Measurements from ENCODE around the gene MUC5B.

MUC5B gene

DNA sequence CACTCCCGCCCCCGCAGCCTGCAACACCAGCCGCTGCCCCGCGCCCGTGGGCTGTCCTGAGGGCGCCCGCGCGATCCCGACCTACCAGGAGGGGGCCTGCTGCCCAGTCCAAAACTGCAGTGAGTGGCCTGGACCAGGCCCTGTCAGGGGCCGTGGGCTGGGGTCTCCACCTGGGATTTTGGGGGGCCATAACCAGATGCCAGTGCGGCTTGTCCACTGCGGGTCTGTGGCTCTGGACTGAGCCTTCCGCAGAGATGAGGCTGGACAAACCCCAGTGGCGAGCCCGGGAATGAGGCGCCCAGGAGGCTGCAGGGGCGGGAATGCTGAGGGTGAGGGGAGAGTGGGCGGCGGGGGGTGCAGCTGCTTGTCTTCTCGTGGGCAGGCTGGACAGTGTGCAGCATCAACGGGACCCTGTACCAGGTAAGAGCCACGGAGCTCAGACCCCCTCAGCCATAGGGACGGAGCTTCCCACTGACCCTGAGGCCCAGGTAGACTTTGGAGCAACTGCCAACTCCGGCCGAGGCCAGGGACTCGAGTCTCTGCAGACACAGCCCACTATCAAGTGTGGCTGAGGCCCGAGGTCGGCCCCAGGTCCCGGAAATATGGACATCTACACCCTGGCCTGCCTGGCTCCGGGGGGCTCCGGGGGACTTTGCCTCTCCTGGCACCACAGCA, 24.8 kb upstream of the MUC5B start:
- no peak for DNase-seq (ENCODE audit: extremely low spot score)
- ChIA-PET POLR2A (no interaction called here), CTCF (no interaction called here)
- TF ChIP-seq, protein P1, sequence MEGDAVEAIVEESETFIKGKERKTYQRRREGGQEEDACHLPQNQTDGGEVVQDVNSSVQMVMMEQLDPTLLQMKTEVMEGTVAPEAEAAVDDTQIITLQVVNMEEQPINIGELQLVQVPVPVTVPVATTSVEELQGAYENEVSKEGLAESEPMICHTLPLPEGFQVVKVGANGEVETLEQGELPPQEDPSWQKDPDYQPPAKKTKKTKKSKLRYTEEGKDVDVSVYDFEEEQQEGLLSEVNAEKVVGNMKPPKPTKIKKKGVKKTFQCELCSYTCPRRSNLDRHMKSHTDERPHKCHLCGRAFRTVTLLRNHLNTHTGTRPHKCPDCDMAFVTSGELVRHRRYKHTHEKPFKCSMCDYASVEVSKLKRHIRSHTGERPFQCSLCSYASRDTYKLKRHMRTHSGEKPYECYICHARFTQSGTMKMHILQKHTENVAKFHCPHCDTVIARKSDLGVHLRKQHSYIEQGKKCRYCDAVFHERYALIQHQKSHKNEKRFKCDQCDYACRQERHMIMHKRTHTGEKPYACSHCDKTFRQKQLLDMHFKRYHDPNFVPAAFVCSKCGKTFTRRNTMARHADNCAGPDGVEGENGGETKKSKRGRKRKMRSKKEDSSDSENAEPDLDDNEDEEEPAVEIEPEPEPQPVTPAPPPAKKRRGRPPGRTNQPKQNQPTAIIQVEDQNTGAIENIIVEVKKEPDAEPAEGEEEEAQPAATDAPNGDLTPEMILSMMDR (IDR thresholded peaks at IDR 0.05; ENCODE audit: control extremely low read depth, extremely low read depth, low read depth, missing control alignments), result no peak

DNA sequence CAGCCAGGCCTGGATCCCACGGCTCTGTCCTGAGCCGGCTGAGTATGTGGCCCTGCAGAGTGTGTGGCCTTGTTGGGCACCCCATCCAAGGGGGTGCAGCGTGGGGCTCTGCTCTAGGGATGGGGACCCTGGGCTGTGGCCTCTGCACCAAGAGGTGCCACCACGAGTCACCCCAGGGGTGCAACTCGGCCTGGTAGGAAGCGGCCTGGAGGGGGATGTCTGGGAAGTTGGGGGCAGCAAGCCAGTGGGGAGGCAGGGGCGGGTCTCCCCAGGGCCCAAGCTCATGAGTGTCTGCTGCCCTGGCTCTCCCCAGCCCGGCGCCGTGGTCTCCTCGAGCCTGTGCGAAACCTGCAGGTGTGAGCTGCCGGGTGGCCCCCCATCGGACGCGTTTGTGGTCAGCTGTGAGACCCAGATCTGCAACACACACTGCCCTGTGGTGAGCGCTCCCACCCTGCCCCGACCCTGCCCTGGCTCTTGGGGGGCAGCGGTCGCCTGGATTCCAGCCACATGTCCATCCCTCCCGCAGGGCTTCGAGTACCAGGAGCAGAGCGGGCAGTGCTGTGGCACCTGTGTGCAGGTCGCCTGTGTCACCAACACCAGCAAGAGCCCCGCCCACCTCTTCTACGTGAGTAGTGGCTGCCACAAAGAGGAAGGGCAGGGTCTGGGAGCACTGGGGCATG, 24.2 kb upstream of the MUC5B start:
- TF ChIP-seq, protein P1 (IDR thresholded peaks at IDR 0.05; ENCODE audit: control extremely low read depth, extremely low read depth, low read depth, missing control alignments), result no peak
- DNase-seq (ENCODE audit: extremely low spot score), result no peak
- POLR2A ChIA-PET, result no interaction called here
- CTCF ChIA-PET, result no interaction called here

DNA sequence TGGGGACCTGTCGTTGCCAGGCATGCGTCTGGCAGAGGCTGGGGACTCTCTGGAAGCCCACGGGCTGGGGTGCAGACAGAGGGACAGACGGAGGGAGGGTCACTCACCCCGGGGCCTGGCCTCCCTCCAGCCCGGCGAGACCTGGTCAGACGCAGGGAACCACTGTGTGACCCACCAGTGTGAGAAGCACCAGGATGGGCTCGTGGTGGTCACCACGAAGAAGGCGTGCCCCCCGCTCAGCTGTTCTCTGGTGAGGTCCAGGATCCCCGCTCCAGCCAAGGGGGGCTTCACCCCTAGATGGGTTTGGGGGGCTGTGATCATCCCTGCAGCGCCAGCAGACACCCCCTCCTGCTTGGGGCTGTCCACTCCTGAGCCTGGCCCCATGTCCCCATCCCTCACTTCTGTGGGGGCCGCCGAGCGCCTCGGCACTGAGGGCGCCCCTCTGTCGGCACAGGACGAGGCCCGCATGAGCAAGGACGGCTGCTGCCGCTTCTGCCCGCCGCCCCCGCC, 23.6 kb upstream of the MUC5B start:
- POLR2A ChIA-PET, result no interaction called here
- no peak for DNase-seq (ENCODE audit: extremely low spot score)
- CTCF ChIA-PET, result interaction anchor here (1.3 to 2.1 kb wide), 2 partner anchors 315 to 375 kb away, joined by 3 to 12 read pairs; no protein-coding TSS in a partner anchor
- TF ChIP-seq, protein P1 (IDR thresholded peaks at IDR 0.05; ENCODE audit: control extremely low read depth, extremely low read depth, low read depth, missing control alignments), result no peak

DNA sequence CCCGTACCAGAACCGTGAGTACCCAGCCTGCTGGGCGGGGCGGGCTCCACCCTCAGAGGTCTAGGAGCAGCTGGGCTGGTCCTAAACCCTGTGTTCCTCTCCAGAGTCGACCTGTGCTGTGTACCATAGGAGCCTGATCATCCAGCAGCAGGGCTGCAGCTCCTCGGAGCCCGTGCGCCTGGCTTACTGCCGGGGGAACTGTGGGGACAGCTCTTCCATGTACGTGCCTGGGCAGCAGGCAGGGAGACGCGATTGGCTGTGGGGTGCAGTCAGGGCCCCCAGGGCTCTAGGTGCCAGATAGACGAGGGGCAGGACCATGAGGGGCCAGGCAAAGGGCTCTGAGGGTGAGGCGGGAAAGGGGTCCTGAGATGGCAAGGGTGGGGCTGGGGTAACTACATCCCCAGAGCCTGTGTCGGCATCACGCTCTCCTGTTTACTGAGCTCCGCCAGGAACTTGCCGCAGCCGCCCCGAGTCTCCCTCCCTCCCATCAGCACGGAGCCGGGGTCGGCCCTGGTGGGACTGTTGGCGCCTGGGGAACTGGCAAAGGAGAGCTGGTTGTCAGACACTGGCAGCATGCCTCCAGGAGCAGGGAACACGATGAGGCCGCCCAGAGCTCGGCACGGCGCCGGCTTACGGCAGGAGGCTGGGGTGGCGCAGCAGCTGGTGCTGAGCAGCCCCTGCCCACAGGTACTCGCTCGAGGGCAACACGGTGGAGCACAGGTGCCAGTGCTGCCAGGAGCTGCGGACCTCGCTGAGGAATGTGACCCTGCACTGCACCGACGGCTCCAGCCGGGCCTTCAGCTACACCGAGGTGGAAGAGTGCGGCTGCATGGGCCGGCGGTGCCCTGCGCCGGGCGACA, 22.9 kb upstream of the MUC5B start:
- POLR2A ChIA-PET, result no interaction called here
- CTCF ChIA-PET, result interaction anchor here (1.3 to 2.1 kb wide), 2 partner anchors 315 to 374 kb away, joined by 3 to 12 read pairs; no protein-coding TSS in a partner anchor
- TF ChIP-seq, protein P1 (IDR thresholded peaks at IDR 0.05; ENCODE audit: control extremely low read depth, extremely low read depth, low read depth, missing control alignments), result no peak
- DNase-seq (ENCODE audit: extremely low spot score), result no peak

DNA sequence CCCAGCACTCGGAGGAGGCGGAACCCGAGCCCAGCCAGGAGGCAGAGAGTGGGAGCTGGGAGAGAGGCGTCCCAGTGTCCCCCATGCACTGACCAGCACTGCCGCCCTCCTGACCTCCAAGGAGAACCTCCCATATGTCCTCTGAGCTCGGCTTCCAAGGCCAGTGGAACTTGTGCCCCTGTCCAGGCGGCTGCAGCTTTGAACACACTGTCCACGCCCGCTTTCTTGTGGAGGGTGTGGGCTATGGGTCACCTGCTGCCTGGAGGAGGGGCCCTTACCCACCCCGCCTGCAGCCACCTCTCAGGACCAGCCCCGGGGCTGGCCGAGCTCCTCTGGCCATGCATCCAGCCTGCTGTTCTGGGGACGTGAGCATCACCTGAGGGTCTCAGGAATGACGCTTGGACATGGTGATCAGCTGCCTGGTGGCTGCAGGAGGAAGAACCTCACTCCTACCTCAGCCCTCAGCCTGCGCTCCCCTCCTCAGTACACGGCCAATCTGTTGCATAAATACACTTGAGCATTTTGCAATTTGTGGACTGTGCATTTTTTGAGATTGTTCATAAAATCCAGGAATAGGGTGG, 22.2 kb upstream of the MUC5B start:
- CTCF ChIA-PET, result interaction anchor here (1.3 to 2.1 kb wide), 2 partner anchors 314 to 374 kb away, joined by 3 to 12 read pairs; no protein-coding TSS in a partner anchor
- POLR2A ChIA-PET, result no interaction called here
- TF ChIP-seq, protein P1 (IDR thresholded peaks at IDR 0.05; ENCODE audit: control extremely low read depth, extremely low read depth, low read depth, missing control alignments), result no peak
- DNase-seq (ENCODE audit: extremely low spot score), result no peak

Data from GM10248 (cell line).